Nephron progenitor cell (in vitro differentiated cells): ENCODE measurements around the gene MIXL1.

ENCODE experiments used
- DNase-seq: peaks from one replicate; pipeline ENCODE4 v3.0.0; 2021
- H3K27ac Mint-ChIP-seq: 2 replicates; pipeline ENCODE4 v1.8.0; 2021; ENCODE audit warnings: mild to moderate bottlenecking, moderate library complexity, mixed read lengths
- H3K27me3 Mint-ChIP-seq: 2 replicates; pipeline ENCODE4 v1.8.0; 2021; ENCODE audit warnings: mild to moderate bottlenecking, low read depth, mixed read lengths; ENCODE audit not compliant: poor library complexity
- H3K36me3 Mint-ChIP-seq: 2 replicates; pipeline ENCODE4 v1.8.0; 2021; ENCODE audit warnings: low read depth, mixed read lengths
- H3K4me1 Mint-ChIP-seq: 2 replicates; pipeline ENCODE4 v1.8.0; 2021; ENCODE audit warnings: mixed read lengths
- H3K4me3 Mint-ChIP-seq: 2 replicates; pipeline ENCODE4 v1.8.0; 2021; ENCODE audit warnings: mild to moderate bottlenecking, moderate library complexity, mixed read lengths
- H3K9me3 Mint-ChIP-seq: 2 replicates; pipeline ENCODE4 v1.8.0; 2021; ENCODE audit warnings: mild to moderate bottlenecking, moderate library complexity, mixed read lengths
- TF ChIP-seq, protein P1 (sequence below): fragments of 200-600 bp; sonication (generic); IDR thresholded peaks from 2 replicates; pipeline ENCODE4 v1.5.0; 2021; ENCODE audit warnings: antibody characterized with exemption

The MIXL1 gene

DNA sequence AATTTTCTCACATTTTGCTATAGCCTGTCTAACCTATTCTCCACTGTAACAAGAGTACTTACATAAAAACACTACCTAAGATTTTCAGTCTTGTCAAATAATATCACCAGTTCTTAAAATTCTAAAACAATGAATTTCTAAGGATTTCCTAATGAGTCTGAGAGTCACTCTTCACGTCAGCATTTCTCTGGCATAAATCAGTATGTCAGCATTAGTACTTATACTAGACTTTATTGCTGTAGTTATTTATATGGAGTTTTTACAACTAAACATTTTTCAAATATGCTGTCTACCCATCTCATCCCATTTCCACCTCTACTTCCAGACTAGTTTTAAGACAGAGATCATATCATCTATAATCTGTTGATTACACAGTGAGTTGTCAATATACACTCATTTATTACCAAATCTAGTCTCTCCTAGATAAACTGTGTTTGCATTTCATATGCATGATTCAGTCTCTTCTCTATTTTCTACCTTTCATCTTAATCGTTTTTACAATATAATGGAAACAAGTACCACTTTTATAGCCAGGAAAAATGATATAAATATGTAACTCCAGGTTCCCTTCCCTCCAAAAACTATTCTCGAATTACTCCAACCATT, 52.7 kb downstream of the MIXL1 start:
- H3K36me3 Mint-ChIP-seq, result peaks cover 53% of the 10 kb centered on the region
- no peaks in the 10 kb centered on the region for H3K9me3 Mint-ChIP-seq
- TF ChIP-seq, protein P1, sequence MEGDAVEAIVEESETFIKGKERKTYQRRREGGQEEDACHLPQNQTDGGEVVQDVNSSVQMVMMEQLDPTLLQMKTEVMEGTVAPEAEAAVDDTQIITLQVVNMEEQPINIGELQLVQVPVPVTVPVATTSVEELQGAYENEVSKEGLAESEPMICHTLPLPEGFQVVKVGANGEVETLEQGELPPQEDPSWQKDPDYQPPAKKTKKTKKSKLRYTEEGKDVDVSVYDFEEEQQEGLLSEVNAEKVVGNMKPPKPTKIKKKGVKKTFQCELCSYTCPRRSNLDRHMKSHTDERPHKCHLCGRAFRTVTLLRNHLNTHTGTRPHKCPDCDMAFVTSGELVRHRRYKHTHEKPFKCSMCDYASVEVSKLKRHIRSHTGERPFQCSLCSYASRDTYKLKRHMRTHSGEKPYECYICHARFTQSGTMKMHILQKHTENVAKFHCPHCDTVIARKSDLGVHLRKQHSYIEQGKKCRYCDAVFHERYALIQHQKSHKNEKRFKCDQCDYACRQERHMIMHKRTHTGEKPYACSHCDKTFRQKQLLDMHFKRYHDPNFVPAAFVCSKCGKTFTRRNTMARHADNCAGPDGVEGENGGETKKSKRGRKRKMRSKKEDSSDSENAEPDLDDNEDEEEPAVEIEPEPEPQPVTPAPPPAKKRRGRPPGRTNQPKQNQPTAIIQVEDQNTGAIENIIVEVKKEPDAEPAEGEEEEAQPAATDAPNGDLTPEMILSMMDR, result no peak
- H3K4me3 Mint-ChIP-seq, result no peak overlapping the region
- H3K27ac Mint-ChIP-seq, result no peak overlapping the region
- peaks cover 5% of the 10 kb centered on the region for H3K4me1 Mint-ChIP-seq
- DNase-seq, result no peak
- no peaks in the 10 kb centered on the region for H3K27me3 Mint-ChIP-seq
